HEK293T (cell line): ENCODE measurements around the gene DCP2.

Experiments
- CTCF ChIA-PET: fragments of 350-600 bp; formaldehyde crosslinking; extraction: SDS; loops from one replicate; lab custom pipeline; 2021; ENCODE audit warnings: antibody characterized with exemption, inconsistent platforms; lab: Yijun Ruan, JAX
- POLR2A ChIA-PET: fragments of 350-600 bp; formaldehyde crosslinking; extraction: SDS; loops from one replicate; lab custom pipeline; 2020; ENCODE audit warnings: antibody characterized with exemption, inconsistent platforms; lab: Yijun Ruan, JAX
- DNase-seq: peaks from one replicate; pipeline ENCODE4 v3.0.0; 2012; ENCODE audit warnings: mixed read lengths; ENCODE audit errors: extremely low spot score
- ARNT ChIP-seq: fragments of 450-650 bp; IDR thresholded peaks from 2 replicates; pipeline ENCODE4 v1.6.1; 2017; ENCODE audit warnings: mild to moderate bottlenecking
- BHLHE40 ChIP-seq: fragments of 450-650 bp; IDR thresholded peaks from 2 replicates; pipeline ENCODE4 v1.6.1; 2016; ENCODE audit warnings: mild to moderate bottlenecking, moderate library complexity, borderline replicate concordance
- CTBP1 ChIP-seq: fragments of 450-650 bp; IDR thresholded peaks from 2 replicates; pipeline ENCODE4 v1.6.1; 2016; ENCODE audit warnings: borderline replicate concordance
- ELF4 ChIP-seq: fragments of 450-650 bp; IDR thresholded peaks from 2 replicates; pipeline ENCODE4 v1.6.1; 2017; ENCODE audit warnings: antibody characterized with exemption
- FOXA1 ChIP-seq: fragments of 450-650 bp; IDR thresholded peaks from 2 replicates; pipeline ENCODE4 v1.6.1; 2016; ENCODE audit warnings: mild to moderate bottlenecking
- FOXK2 ChIP-seq: fragments of 450-650 bp; IDR thresholded peaks from 2 replicates; pipeline ENCODE4 v1.6.1; 2016; ENCODE audit warnings: mild to moderate bottlenecking
- FOXM1 ChIP-seq: fragments of 450-650 bp; IDR thresholded peaks from 2 replicates; pipeline ENCODE4 v1.6.1; 2017; ENCODE audit warnings: mild to moderate bottlenecking, borderline replicate concordance
- HDGF ChIP-seq: fragments of 450-650 bp; IDR thresholded peaks from 2 replicates; pipeline ENCODE4 v1.6.1; 2017; ENCODE audit warnings: antibody characterized with exemption, borderline replicate concordance
- L3MBTL2 ChIP-seq: fragments of 450-650 bp; conservative IDR thresholded peaks from 2 replicates; pipeline ENCODE4 v1.6.1; 2016; ENCODE audit warnings: mild to moderate bottlenecking
- LEF1 ChIP-seq: fragments of 450-650 bp; IDR thresholded peaks from 2 replicates; pipeline ENCODE4 v1.6.1; 2017; ENCODE audit warnings: mild to moderate bottlenecking, borderline replicate concordance
- NFRKB ChIP-seq: fragments of 450-650 bp; IDR thresholded peaks from 2 replicates; pipeline ENCODE4 v1.6.1; 2016; ENCODE audit warnings: mild to moderate bottlenecking, moderate library complexity
- PKNOX1 ChIP-seq: fragments of 450-650 bp; IDR thresholded peaks from 2 replicates; pipeline ENCODE4 v1.6.1; 2016
- SP1 ChIP-seq: fragments of 450-650 bp; IDR thresholded peaks from 2 replicates; pipeline ENCODE4 v1.6.1; 2017
- SUZ12 ChIP-seq: fragments of 450-650 bp; IDR thresholded peaks from 2 replicates; pipeline ENCODE4 v1.6.1; 2016; ENCODE audit warnings: mild to moderate bottlenecking
- TARDBP ChIP-seq: fragments of 450-650 bp; IDR thresholded peaks from 2 replicates; pipeline ENCODE4 v1.6.1; 2016
- ZNF384 ChIP-seq: fragments of 450-650 bp; IDR thresholded peaks from 2 replicates; pipeline ENCODE4 v1.6.1; 2016

The DCP2 gene

DNA sequence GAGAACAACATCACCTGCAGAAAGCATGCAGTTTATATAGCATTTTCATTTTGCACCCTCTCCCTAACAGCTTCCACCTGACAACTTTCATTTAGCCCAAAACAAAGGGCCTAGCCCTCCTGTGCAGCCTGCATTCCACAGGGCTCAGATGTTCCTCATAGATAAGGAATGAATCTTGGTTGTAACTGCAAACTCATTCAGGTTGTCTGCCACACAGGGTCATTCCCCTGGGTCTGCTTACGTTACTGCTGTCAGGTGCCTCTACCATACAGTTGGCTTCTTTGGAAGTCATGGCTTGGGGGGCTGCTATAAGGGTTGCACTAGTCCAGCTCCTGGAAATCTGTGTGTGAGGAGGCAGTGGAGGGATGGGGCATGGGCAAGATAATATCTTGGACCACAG is 2.7 kb upstream of the DCP2 start:
- ChIA-PET POLR2A (no interaction called here), CTCF (interaction anchor here (0.5 kb wide), 1 partner anchor 17 kb away, joined by 5 read pairs; no protein-coding TSS in a partner anchor)
- DNase-seq, result no peak
- TF ChIP-seq FOXM1 (no peak), SP1 (no peak), ARNT (no peak), LEF1 (no peak), ELF4 (no peak)

GRCh38 chr5:112974901-112975300 is 1.7 kb upstream of the DCP2 start:
- no peak for TF ChIP-seq HDGF
- TF ChIP-seq ARNT, result no peak
- no peak for TF ChIP-seq ELF4
- TF ChIP-seq TARDBP, result no peak
- TF ChIP-seq LEF1, result no peak
- POLR2A ChIA-PET, result interaction anchor here (2.4 kb wide), 1 partner anchor 14 kb away, joined by 30 read pairs; no protein-coding TSS in a partner anchor

DNA sequence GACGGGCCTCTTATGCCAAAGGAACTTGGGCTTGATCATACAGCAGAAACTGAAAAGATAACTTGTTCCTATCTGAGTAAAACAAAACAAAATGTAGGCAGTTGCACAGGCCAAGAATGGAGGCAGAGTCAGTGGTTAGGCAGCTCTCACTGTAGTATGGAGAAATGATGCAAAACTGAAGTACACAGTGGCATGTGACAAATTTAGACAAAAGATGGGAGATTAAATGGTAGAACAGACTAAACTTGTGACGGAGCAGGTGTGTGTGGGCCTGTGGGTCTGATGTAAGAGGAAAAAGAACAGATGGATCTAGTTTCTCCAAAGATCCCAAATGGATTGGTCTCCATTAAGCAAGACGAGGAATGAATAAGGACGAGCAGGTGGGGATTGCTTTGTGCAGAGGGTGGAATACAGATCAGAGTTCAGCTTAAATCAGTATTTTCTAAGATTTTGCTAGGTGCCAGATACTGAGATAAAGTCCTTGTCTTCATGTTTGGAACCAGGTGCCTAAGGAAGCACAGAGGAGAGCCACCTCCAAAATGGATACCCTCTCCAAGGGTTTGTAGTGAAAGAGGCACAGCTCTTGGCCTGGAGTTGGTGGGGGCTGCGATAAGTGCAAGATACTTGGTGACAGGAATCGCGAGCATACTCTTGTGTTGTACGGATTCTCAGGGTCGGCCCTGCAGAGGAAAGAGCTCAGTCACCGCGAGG is 722 bp upstream of the DCP2 start:
- ChIA-PET CTCF (interaction anchor here (0.7 to 1.6 kb wide), 3 partner anchors 21 to 555 kb away, joined by 3 to 5 read pairs (median 3); no protein-coding TSS in a partner anchor), POLR2A (interaction anchor here (0.5 to 2.4 kb wide), 41 partner anchors 8 to 539 kb away, joined by 3 to 33 read pairs (median 3); partner anchors contain the start of genes REEP5, SRP19 and YTHDC2)
- TF ChIP-seq HDGF, result no peak
- TF ChIP-seq SP1, result no peak
- TF ChIP-seq ARNT, result no peak
- TF ChIP-seq FOXA1, result no peak
- no peak for DNase-seq

More at GRCh38 chr5:112974901-112975300, 1.7 kb upstream of the DCP2 start:
- CTCF ChIA-PET, result interaction anchor here (1.6 kb wide), 1 partner anchor 88 kb away, joined by 3 read pairs; no protein-coding TSS in a partner anchor
- DNase-seq, result no peak

DNA sequence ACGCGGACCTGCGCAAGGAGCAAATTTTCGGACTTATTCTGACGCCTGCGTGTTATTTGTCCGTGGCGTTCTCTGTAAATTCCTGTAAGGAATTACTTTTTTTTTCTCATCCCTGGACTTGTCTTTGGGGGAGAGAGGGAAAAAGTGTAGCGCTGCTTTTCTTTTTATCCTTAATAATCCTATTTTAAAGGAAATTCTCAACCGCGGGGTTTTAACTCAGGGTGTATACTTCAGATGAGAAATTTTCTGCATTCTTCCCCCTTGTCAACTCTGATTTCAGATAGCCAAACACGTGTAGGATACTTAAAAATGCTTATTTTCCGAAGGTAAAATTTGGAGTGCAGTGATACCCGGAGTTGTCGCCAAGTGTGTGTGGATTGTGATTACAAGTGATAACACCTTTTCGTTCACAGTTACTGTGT is 853 bp downstream of the DCP2 start:
- ChIA-PET CTCF (no interaction called here), POLR2A (no interaction called here)
- no peak for TF ChIP-seq CTBP1
- no peak for TF ChIP-seq BHLHE40
- TF ChIP-seq ZNF384, result no peak
- no peak for TF ChIP-seq HDGF
- TF ChIP-seq FOXA1, result no peak
- TF ChIP-seq TARDBP, result no peak
- TF ChIP-seq SP1, result no peak
- TF ChIP-seq ELF4, result no peak
- no peak for TF ChIP-seq ARNT
- DNase-seq, result no peak

DNA sequence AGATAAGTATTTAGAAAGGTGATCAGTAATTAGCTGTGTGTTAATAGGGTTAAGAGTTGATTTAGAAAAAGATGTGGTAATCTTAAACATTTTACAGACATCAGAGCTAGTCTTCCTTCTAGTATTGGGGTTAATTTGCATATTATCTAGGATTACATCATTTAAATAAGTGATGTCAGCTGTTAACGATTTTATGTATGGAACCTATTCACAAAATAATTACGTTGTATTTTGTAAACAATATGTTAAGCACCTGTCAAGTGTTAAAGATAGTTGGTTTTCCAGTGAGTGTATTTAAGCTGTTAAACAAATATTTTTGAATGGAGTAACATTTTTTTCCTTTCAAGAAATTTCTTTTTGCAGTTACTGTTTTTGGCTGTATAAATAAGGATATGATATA is 2.2 kb downstream of the DCP2 start:
- ChIA-PET POLR2A (interaction anchor here (0.8 kb wide), 1 partner anchor 118 kb away, joined by 3 read pairs; the partner anchor contains the start of gene SRP19), CTCF (interaction anchor here (1.6 kb wide), 1 partner anchor 17 kb away, joined by 6 read pairs; no protein-coding TSS in a partner anchor)
- no peak for DNase-seq
- TF ChIP-seq FOXK2 (no peak), SP1 (no peak), FOXA1 (no peak), ELF4 (no peak), HDGF (no peak), L3MBTL2 (no peak), BHLHE40 (no peak), PKNOX1 (no peak), TARDBP (no peak), CTBP1 (no peak), ARNT (no peak), LEF1 (no peak), SUZ12 (no peak), FOXM1 (no peak), ZNF384 (no peak), NFRKB (no peak)

DNA sequence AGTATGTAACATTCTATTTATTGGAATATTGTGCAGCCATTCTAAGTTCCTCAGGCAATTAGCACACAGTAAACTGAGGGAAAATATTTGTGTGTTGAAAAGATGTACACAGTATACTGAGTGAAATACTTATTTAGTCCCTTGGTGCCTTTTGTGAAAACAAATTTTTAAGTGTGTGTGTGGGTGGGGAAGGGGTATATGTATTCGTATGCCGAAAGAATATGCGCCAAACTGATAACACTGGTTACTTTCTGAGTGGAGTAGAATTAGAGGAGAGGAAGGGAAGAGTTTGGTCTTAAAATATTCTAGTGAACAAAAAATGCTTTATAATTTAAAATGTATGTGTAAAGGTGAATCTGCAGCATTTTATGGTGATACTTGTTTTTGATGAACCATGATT is 3.1 kb downstream of the DCP2 start:
- ChIA-PET POLR2A (no interaction called here), CTCF (interaction anchor here (1.6 kb wide), 1 partner anchor 16 kb away, joined by 6 read pairs; no protein-coding TSS in a partner anchor)
- no peak for DNase-seq
- no peak for TF ChIP-seq FOXA1
- TF ChIP-seq HDGF, result no peak
- no peak for TF ChIP-seq PKNOX1
- TF ChIP-seq FOXK2, result no peak
- no peak for TF ChIP-seq SUZ12
- TF ChIP-seq ELF4, result no peak
- TF ChIP-seq BHLHE40, result no peak
- TF ChIP-seq CTBP1, result no peak
- no peak for TF ChIP-seq NFRKB
- TF ChIP-seq FOXM1, result no peak
- no peak for TF ChIP-seq ARNT
- no peak for TF ChIP-seq LEF1
- TF ChIP-seq TARDBP, result no peak
- no peak for TF ChIP-seq SP1
- no peak for TF ChIP-seq ZNF384
- TF ChIP-seq L3MBTL2, result no peak

DNA sequence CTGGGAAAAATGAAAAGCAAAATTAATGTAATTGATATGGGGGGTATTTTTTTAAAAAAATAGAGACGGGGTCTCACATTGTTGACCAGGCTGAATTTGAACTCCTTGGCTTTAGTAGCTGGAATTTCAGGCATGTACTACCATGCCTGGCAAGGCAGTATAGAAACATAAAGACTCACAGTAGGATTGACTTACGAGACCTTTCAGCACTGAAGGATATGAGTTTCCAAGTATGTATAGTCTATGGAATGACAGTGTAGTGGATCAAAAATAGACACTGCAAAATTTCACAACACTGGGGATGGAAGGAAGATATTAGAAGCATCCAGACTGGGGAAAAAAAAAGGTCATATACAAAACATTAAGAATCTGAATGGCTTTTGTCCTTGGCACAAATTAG is 6.8 kb downstream of the DCP2 start:
- ChIA-PET CTCF (interaction anchor here (0.6 kb wide), 1 partner anchor 251 kb away, joined by 3 read pairs; no protein-coding TSS in a partner anchor), POLR2A (no interaction called here)
- no peak for TF ChIP-seq SUZ12
- no peak for TF ChIP-seq FOXK2
- TF ChIP-seq LEF1, result no peak
- TF ChIP-seq HDGF, result no peak
- TF ChIP-seq PKNOX1, result no peak
- TF ChIP-seq CTBP1, result no peak
- no peak for TF ChIP-seq ARNT
- TF ChIP-seq FOXA1, result no peak
- TF ChIP-seq ZNF384, result no peak
- TF ChIP-seq FOXM1, result no peak
- no peak for TF ChIP-seq NFRKB
- TF ChIP-seq ELF4, result no peak
- TF ChIP-seq BHLHE40, result no peak
- no peak for TF ChIP-seq TARDBP
- no peak for TF ChIP-seq SP1
- DNase-seq, result no peak
